IMR-90 (cell line): ENCODE data around the gene PKDCC. TPM values are rescaled to one million over a fixed set of nuclear protein-coding genes. Genes with fewer than 3 reads are reported as not detected.
"Not testable (repeated sequence)": the region's sequence is repeated elsewhere in the genome, so short reads cannot be mapped to it uniquely, and the experiment has no call there.

Experiments used
- ATAC-seq: fragments of 200-7000 bp; cut with Tn5 transposase; 2 replicates; pipeline ENCODE4 v1.9.1; 2020; ENCODE audit warnings: low read depth, mild to moderate bottlenecking, moderate library complexity
- BruUV-seq: library from RNA; stranded (reverse); fragments of 400-500 nt; replicated peaks from 2 replicates; lab custom pipeline; 2021; lab: Mats Ljungman, UMichigan
- CTCF ChIA-PET: fragments of 300-600 bp; formaldehyde crosslinking; extraction: SDS; loops from one replicate; lab custom pipeline; 2021; ENCODE audit warnings: antibody characterized with exemption; lab: Yijun Ruan, JAX
- POLR2A ChIA-PET: fragments of 300-600 bp; sonication (Branson Sonifier 250); formaldehyde crosslinking; loops from one replicate; lab custom pipeline; 2022; ENCODE audit warnings: antibody characterized with exemption; ENCODE audit not compliant: unreplicated experiment; lab: Charles Lee
- DNase-seq: peaks from one replicate; pipeline ENCODE4 v3.0.0; 2013
- H2AFZ ChIP-seq: replicated peaks from 2 replicates; pipeline ENCODE3; 2013; ENCODE audit warnings: low read length, mild to moderate bottlenecking; ENCODE audit not compliant: poor library complexity
- H2AK5ac ChIP-seq: 2 replicates; pipeline ENCODE4 v1.6.1; 2013; ENCODE audit warnings: low read depth, low read length, inconsistent platforms
- H2AK9ac ChIP-seq: replicated peaks from 2 replicates; pipeline ENCODE3; 2013; ENCODE audit warnings: mild to moderate bottlenecking, low read depth, low read length, moderate library complexity; ENCODE audit not compliant: poor library complexity
- H2BK120ac ChIP-seq: 2 replicates; pipeline ENCODE4 v1.6.1; 2013; ENCODE audit warnings: low read depth, low read length, inconsistent platforms
- H2BK15ac ChIP-seq: 3 replicates; pipeline ENCODE4 v1.6.1; 2013; ENCODE audit warnings: low read depth, low read length, inconsistent platforms
- H2BK20ac ChIP-seq: 2 replicates; pipeline ENCODE4 v1.6.1; 2013; ENCODE audit warnings: low read depth, mild to moderate bottlenecking, inconsistent platforms, low read length, moderate library complexity
- H2BK5ac ChIP-seq: 2 replicates; pipeline ENCODE4 v1.6.1; 2013; ENCODE audit warnings: mild to moderate bottlenecking, low read depth, low read length, inconsistent platforms; ENCODE audit not compliant: poor library complexity, severe bottlenecking
- H3K14ac ChIP-seq: replicated peaks from 2 replicates; pipeline ENCODE4 v1.6.1; 2013; ENCODE audit warnings: low read depth, low read length, inconsistent platforms
- H3K18ac ChIP-seq: 2 replicates; pipeline ENCODE4 v1.6.1; 2013; ENCODE audit warnings: low read depth, low read length, control low read depth
- H3K23ac ChIP-seq: 2 replicates; pipeline ENCODE4 v1.6.1; 2013; ENCODE audit warnings: low read depth, low read length, inconsistent platforms
- H3K27ac ChIP-seq: 2 replicates; pipeline ENCODE4 v1.5.1; 2013; ENCODE audit warnings: mild to moderate bottlenecking, control low read depth, low read length; ENCODE audit not compliant: insufficient read depth
- H3K27me3 ChIP-seq: 2 replicates; pipeline ENCODE4 v1.6.1; 2013; ENCODE audit warnings: low read length; ENCODE audit not compliant: control insufficient read depth, insufficient read depth
- H3K36me3 ChIP-seq: 2 replicates; pipeline ENCODE4 v1.6.1; 2013; ENCODE audit warnings: low read length, mixed read lengths; ENCODE audit not compliant: control insufficient read depth, insufficient read depth
- H3K4ac ChIP-seq: 2 replicates; pipeline ENCODE4 v1.6.1; 2013; ENCODE audit warnings: low read depth, low read length, inconsistent platforms
- H3K4me1 ChIP-seq: 2 replicates; pipeline ENCODE4 v1.6.1; 2013; ENCODE audit warnings: low read length, mixed read lengths; ENCODE audit not compliant: control insufficient read depth, insufficient read depth
- H3K4me2 ChIP-seq: 2 replicates; pipeline ENCODE4 v1.6.1; 2013; ENCODE audit warnings: low read depth, mild to moderate bottlenecking, control low read depth, low read length, moderate library complexity
- H3K4me3 ChIP-seq: 2 replicates; pipeline ENCODE4 v1.5.1; 2013; ENCODE audit warnings: low read depth, mild to moderate bottlenecking, control low read depth, low read length, moderate library complexity; ENCODE audit not compliant: insufficient read depth
- H3K56ac ChIP-seq: 2 replicates; pipeline ENCODE4 v1.6.1; 2013; ENCODE audit warnings: low read length, inconsistent platforms; ENCODE audit not compliant: insufficient read depth; ENCODE audit errors: extremely low read depth
- H3K79me1 ChIP-seq, 2 experiments: 2 replicates each; pipeline ENCODE4 v1.6.1; 2013; ENCODE audit warnings: low read length in 2 of 2, inconsistent platforms in 1 of 2, low read depth in 1 of 2
- H3K9ac ChIP-seq: 2 replicates; pipeline ENCODE4 v1.6.1; 2013; ENCODE audit warnings: low read depth, low read length, control low read depth
- H3K9me1 ChIP-seq: 2 replicates; pipeline ENCODE4 v1.6.1; 2013; ENCODE audit warnings: low read length, inconsistent platforms; ENCODE audit not compliant: insufficient read depth
- H3K9me3 ChIP-seq: 2 replicates; pipeline ENCODE4 v1.6.1; 2013; ENCODE audit warnings: low read length; ENCODE audit not compliant: control insufficient read depth, insufficient read depth
- H4K20me1 ChIP-seq: 2 replicates; pipeline ENCODE4 v1.6.1; 2013; ENCODE audit warnings: low read length, inconsistent platforms; ENCODE audit not compliant: insufficient read depth
- H4K5ac ChIP-seq: 2 replicates; pipeline ENCODE4 v1.6.1; 2013; ENCODE audit warnings: mild to moderate bottlenecking, low read depth, low read length, control low read depth
- H4K8ac ChIP-seq, 2 experiments: 2 replicates each; pipeline ENCODE4 v1.6.1; 2013; ENCODE audit warnings: low read depth in 2 of 2, low read length in 2 of 2, control low read depth in 1 of 2, inconsistent platforms in 1 of 2
- H4K91ac ChIP-seq: 2 replicates; pipeline ENCODE4 v1.6.1; 2013; ENCODE audit warnings: low read depth, low read length, inconsistent platforms; ENCODE audit not compliant: insufficient read depth
- ELK1 ChIP-seq: fragments of 150-350 bp; IDR thresholded peaks from 2 replicates; pipeline ENCODE4 v1.6.1; 2016; ENCODE audit warnings: low read depth, mild to moderate bottlenecking, low read length, moderate library complexity, borderline replicate concordance
- POLR2A ChIP-seq: IDR thresholded peaks from 2 replicates; pipeline ENCODE4 v1.6.1; 2012; ENCODE audit warnings: mild to moderate bottlenecking, low read depth, low read length
- RAD21 ChIP-seq: IDR thresholded peaks from 2 replicates; pipeline ENCODE4 v1.6.1; 2012; ENCODE audit warnings: low read length, improper control_type of control experiment
- RCOR1 ChIP-seq: IDR thresholded peaks from 2 replicates; pipeline ENCODE4 v1.6.1; 2012; ENCODE audit warnings: mild to moderate bottlenecking, low read length, improper control_type of control experiment; ENCODE audit not compliant: insufficient replicate concordance
- WGBS, 2 experiments: methylation state at CpG; one replicate each; pipeline versions ENCODE4 v1.1.5 to v1.1.7; 2013; ENCODE audit warnings: missing lambda C conversion rate in 2 of 2; ENCODE audit not compliant: insufficient read length in 1 of 2; ENCODE audit errors: extremely low coverage in 2 of 2; 5-methylcytosine and 5-hydroxymethylcytosine counted together
- dilution Hi-C: fragments of 300-500 bp; cut with HindIII; formaldehyde crosslinking; loops from one replicate; pipeline ENCODE4 v1.14.3; 2018; ENCODE audit warnings: low sequenced_read_pairs; ENCODE audit not compliant: unreplicated experiment
- in situ Hi-C: fragments of 300-500 bp; cut with MboI; formaldehyde crosslinking; loops from 3 replicates; pipeline ENCODE4 v1.14.3; 2019; ENCODE audit warnings: low sequenced_read_pairs, inconsistent platforms, mixed read lengths
- intact Hi-C: fragments of 100-400 bp; cut with micrococcal nuclease; formaldehyde crosslinking; loops from 2 replicates; pipeline ENCODE4 v1.10.0; 2022
- polyA plus RNA-seq, 3 experiments: library from polyadenylated mRNA; depleted of rRNA; stranded (reverse); fragments of >200 nt; gene quantifications; 2 replicates each; pipeline ENCODE4 v1.2.3, GENCODE V29; 2012; ENCODE audit warnings: low replicate concordance in 1 of 3
- total RNA-seq: library from RNA; depleted of rRNA; stranded (reverse); fragments of >200 nt; gene quantifications from 2 replicates; pipeline ENCODE4 v1.2.3, GENCODE V29; 2012
- TF ChIP-seq, protein P1 (sequence below): conservative IDR thresholded peaks from 2 replicates; pipeline ENCODE4 v1.5.1; 2012; ENCODE audit warnings: mild to moderate bottlenecking, low read depth, low read length, improper control_type of control experiment

Gene PKDCC
- total and polyA plus RNA-seq, 2 of the 4 experiments (the other 2 are of a cell fraction), result 55.6 to 95.7 TPM

GRCh38 chr2:42064417-42064942 lies 16.7 kb downstream of the PKDCC start (continued):
- TF ChIP-seq ELK1 (no peak), RCOR1 (peak; percentile 53), POLR2A (no peak), RAD21 (no peak)
- TF ChIP-seq, protein P1, sequence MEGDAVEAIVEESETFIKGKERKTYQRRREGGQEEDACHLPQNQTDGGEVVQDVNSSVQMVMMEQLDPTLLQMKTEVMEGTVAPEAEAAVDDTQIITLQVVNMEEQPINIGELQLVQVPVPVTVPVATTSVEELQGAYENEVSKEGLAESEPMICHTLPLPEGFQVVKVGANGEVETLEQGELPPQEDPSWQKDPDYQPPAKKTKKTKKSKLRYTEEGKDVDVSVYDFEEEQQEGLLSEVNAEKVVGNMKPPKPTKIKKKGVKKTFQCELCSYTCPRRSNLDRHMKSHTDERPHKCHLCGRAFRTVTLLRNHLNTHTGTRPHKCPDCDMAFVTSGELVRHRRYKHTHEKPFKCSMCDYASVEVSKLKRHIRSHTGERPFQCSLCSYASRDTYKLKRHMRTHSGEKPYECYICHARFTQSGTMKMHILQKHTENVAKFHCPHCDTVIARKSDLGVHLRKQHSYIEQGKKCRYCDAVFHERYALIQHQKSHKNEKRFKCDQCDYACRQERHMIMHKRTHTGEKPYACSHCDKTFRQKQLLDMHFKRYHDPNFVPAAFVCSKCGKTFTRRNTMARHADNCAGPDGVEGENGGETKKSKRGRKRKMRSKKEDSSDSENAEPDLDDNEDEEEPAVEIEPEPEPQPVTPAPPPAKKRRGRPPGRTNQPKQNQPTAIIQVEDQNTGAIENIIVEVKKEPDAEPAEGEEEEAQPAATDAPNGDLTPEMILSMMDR, result no peak

- H4K20me1 ChIP-seq, H3K27me3 ChIP-seq, H3K18ac ChIP-seq, H2AK5ac ChIP-seq, H3K4me3 ChIP-seq, DNase-seq, H2BK15ac ChIP-seq, H3K4me2 ChIP-seq, H2BK20ac ChIP-seq, H3K9ac ChIP-seq, H2AK9ac ChIP-seq, H3K56ac ChIP-seq, H2AFZ ChIP-seq, BruUV-seq, H3K27ac ChIP-seq, H4K8ac ChIP-seq, H2BK5ac ChIP-seq, CTCF ChIA-PET, dilution Hi-C loops, POLR2A ChIA-PET, H3K4ac ChIP-seq, ATAC-seq, H3K9me3 ChIP-seq, H4K91ac ChIP-seq, H3K23ac ChIP-seq, H2BK120ac ChIP-seq, in situ Hi-C loops, H3K14ac ChIP-seq, H3K36me3 ChIP-seq, H4K5ac ChIP-seq, H3K79me1 ChIP-seq: not testable (repeated sequence)
- H3K9me1 ChIP-seq, result peaks cover 23% of the 10 kb centered on the region
- no CpG with 5 or more reads among the region's 5 CpGs for WGBS, 2 experiments
- H3K4me1 ChIP-seq, result peaks cover 20% of the 10 kb centered on the region
- intact Hi-C loops, result loop anchor here (2.0 kb wide), 1 partner anchor 19 kb away; no protein-coding TSS in a partner anchor
Observed at GRCh38 chr2:42065753-42066152, 17.9 kb downstream of the PKDCC start.
